Thyroid gland (tissue), 4 donors: ENCODE measurements around the gene SYCE1. TPM values are rescaled to one million over a fixed set of nuclear protein-coding genes. Genes with fewer than 3 reads are reported as not detected.
"Not testable (repeated sequence)": the region's sequence is repeated elsewhere in the genome, so short reads cannot be mapped to it uniquely, and the experiment has no call there.

Experiments used
- DNase-seq, 2 donors: peaks; one replicate each; pipeline ENCODE4 v3.0.0-alpha.2; 2019
- H3K27ac ChIP-seq, 3 donors: fragments of 200-600 bp; sonication (generic); 1 replicate in 2 of 3; 2 replicates in 1 of 3; pipeline ENCODE4 v1.5.1; 2016 to 2019; ENCODE audit warnings: mild to moderate bottlenecking in 1 of 3, moderate library complexity in 1 of 3
- H3K27me3 ChIP-seq: fragments of 200-600 bp; sonication (generic); one replicate; pipeline ENCODE4 v1.5.1; 2019
- H3K36me3 ChIP-seq, 2 donors: fragments of 200-600 bp; sonication (generic); one replicate each; pipeline ENCODE4 v1.5.1; 2016 to 2019
- H3K4me1 ChIP-seq, 2 donors: fragments of 200-600 bp; sonication (generic); one replicate each; pipeline ENCODE4 v1.5.1; 2017 to 2019
- H3K4me3 ChIP-seq, 3 donors: fragments of 200-600 bp; sonication (generic); replicated peaks in 1 of 3; 1 replicate in 2 of 3; 2 replicates in 1 of 3; pipeline ENCODE4 v1.5.1; 2016; ENCODE audit warnings: mild to moderate bottlenecking in 1 of 3
- H3K9me3 ChIP-seq: fragments of 200-600 bp; sonication (generic); one replicate; pipeline ENCODE4 v1.5.1; 2017
- CTCF ChIP-seq, 6 experiments: fragments of 200-600 bp in 3 of 6; fragments of 450-650 bp in 3 of 6; sonication (generic) in 3 of 6; IDR thresholded peaks; one replicate each; pipeline ENCODE4 v1.5.1; 2016 to 2019; ENCODE audit warnings: antibody characterized with exemption in 6 of 6, mild to moderate bottlenecking in 2 of 6, inconsistent platforms in 1 of 6, moderate library complexity in 1 of 6
- POLR2A ChIP-seq, 2 donors: fragments of 450-650 bp; IDR thresholded peaks; one replicate each; pipeline ENCODE4 v1.6.1; 2017; ENCODE audit warnings: antibody characterized with exemption in 2 of 2, mild to moderate bottlenecking in 2 of 2, moderate library complexity in 1 of 2
- WGBS, 2 donors: methylation state at CpG; one replicate each; pipeline ENCODE4 v1.1.5; 2017; 5-methylcytosine and 5-hydroxymethylcytosine counted together
- intact Hi-C: fragments of 100-400 bp; cut with DNase I; formaldehyde crosslinking; loops from one replicate; pipeline ENCODE4 v1.15.1; 2023
- total RNA-seq, 4 donors: library from RNA; depleted of rRNA; stranded (reverse); fragments of >200 nt; gene quantifications; one replicate each; pipeline ENCODE4 v1.2.3, GENCODE V29; 2016

SYCE1 gene
- total RNA-seq, 4 donors from 2014 or later, result 1.0 to 6.4 TPM; not detected in 2

GRCh38 chr10:133590226-133590969 is 25.0 kb upstream of the SYCE1 start:
- DNase-seq, result no peak
- Histone ChIP-seq H3K27ac (no peak overlapping the region), H3K4me1 (no peaks in the 10 kb centered on the region), H3K9me3 (no peaks in the 10 kb centered on the region), H3K36me3 (no peaks in the 10 kb centered on the region), H3K4me3 (no peak overlapping the region), H3K27me3 (no peaks in the 10 kb centered on the region)
- TF ChIP-seq CTCF (IDR thresholded peaks at IDR 0.05) (no peak), POLR2A (IDR thresholded peaks at IDR 0.05) (no peak)
- 73 to 78% methylated on average over 4 to 12 of the region's 13 CpGs for WGBS, 2 donors
- intact Hi-C loops, result no loop called here

- H3K36me3 ChIP-seq, H3K9me3 ChIP-seq, H3K27me3 ChIP-seq, H3K4me3 ChIP-seq, intact Hi-C loops, H3K4me1 ChIP-seq, H3K27ac ChIP-seq, DNase-seq: not testable (repeated sequence)
- no CpG with 5 or more reads among the region's 31 CpGs for WGBS, 2 donors
Observed at GRCh38 chr10:133577037-133577436, 11.7 kb upstream of the SYCE1 start.

GRCh38 chr10:133573460-133573859 is 8.1 kb upstream of the SYCE1 start:
- H3K27me3 ChIP-seq, H3K9me3 ChIP-seq, H3K4me3 ChIP-seq, intact Hi-C loops, H3K27ac ChIP-seq, H3K36me3 ChIP-seq, DNase-seq, H3K4me1 ChIP-seq: not testable (repeated sequence)
- 77 to 84% methylated on average over 1 of the region's 1 CpG for WGBS, 2 donors

- DNase-seq, H3K4me3 ChIP-seq, H3K36me3 ChIP-seq, H3K27me3 ChIP-seq, H3K9me3 ChIP-seq, H3K4me1 ChIP-seq, H3K27ac ChIP-seq, intact Hi-C loops: not testable (repeated sequence)
- WGBS, 2 donors, result 82 to 99% methylated on average over 8 to 10 of the region's 11 CpGs
Observed at GRCh38 chr10:133572055-133572454, 6.7 kb upstream of the SYCE1 start.

- WGBS, 2 donors, result no CpG with 5 or more reads among the region's 21 CpGs
- H3K4me3 ChIP-seq, H3K27ac ChIP-seq, H3K36me3 ChIP-seq, DNase-seq, H3K27me3 ChIP-seq, H3K9me3 ChIP-seq, H3K4me1 ChIP-seq, intact Hi-C loops: not testable (repeated sequence)
Observed at GRCh38 chr10:133569801-133570200, 4.4 kb upstream of the SYCE1 start.

GRCh38 chr10:133568831-133569527 is 3.6 kb upstream of the SYCE1 start:
- DNase-seq, H3K4me3 ChIP-seq, H3K27ac ChIP-seq, H3K4me1 ChIP-seq, H3K27me3 ChIP-seq, intact Hi-C loops, H3K36me3 ChIP-seq, H3K9me3 ChIP-seq: not testable (repeated sequence)
- no CpG with 5 or more reads among the region's 80 CpGs for WGBS, 2 donors

GRCh38 chr10:133568287-133568614 is 2.9 kb upstream of the SYCE1 start:
- peaks cover 3% of the 10 kb centered on the region for H3K9me3 ChIP-seq
- H3K4me1 ChIP-seq, result no peaks in the 10 kb centered on the region
- H3K27me3 ChIP-seq, result no peaks in the 10 kb centered on the region
- 94 to 95% methylated on average over 3 to 22 of the region's 22 CpGs for WGBS, 2 donors
- H3K27ac ChIP-seq, result no peak overlapping the region
- intact Hi-C loops, result no loop called here
- H3K36me3 ChIP-seq, result no peaks in the 10 kb centered on the region
- DNase-seq, result no peak
- H3K4me3 ChIP-seq, result no peak overlapping the region
- TF ChIP-seq CTCF (IDR thresholded peaks at IDR 0.05), result no peak
- TF ChIP-seq POLR2A (IDR thresholded peaks at IDR 0.05), result no peak
